Common myeloid progenitor, CD34-positive (primary cell): Measurements from ENCODE around the gene LOXL4.

Experiments
- CTCF ChIA-PET: fragments of 350-600 bp; sonication (Branson Sonifier 250); formaldehyde crosslinking; loops from one replicate; lab custom pipeline; 2021; ENCODE audit warnings: antibody characterized with exemption; lab: Charles Lee
- POLR2A ChIA-PET: fragments of 350-600 bp; sonication (Branson Sonifier 250); formaldehyde crosslinking; loops from one replicate; lab custom pipeline; 2021; ENCODE audit warnings: antibody characterized with exemption; lab: Charles Lee
- DNase-seq, 3 donors: peaks; one replicate each; pipeline versions ENCODE4 v3.0.0 to v3.0.0-alpha.2; 2013
- H3K27ac ChIP-seq, 2 experiments: 1 replicate in 1 of 2; 2 replicates in 1 of 2; pipeline ENCODE4 v1.7.0; 2013; ENCODE audit warnings: inconsistent platforms in 2 of 2, low read length in 2 of 2, mild to moderate bottlenecking in 2 of 2, low read depth in 1 of 2, moderate library complexity in 1 of 2; ENCODE audit not compliant: severe bottlenecking in 2 of 2, insufficient read depth in 1 of 2, poor library complexity in 1 of 2
- H3K27me3 ChIP-seq, 5 experiments: replicated peaks in 2 of 5; 1 replicate in 3 of 5; 2 replicates in 2 of 5; pipeline versions ENCODE4 v1.6.1 to v1.7.0; 2013; ENCODE audit warnings: low read length in 4 of 5, mild to moderate bottlenecking in 2 of 5, moderate library complexity in 2 of 5, inconsistent platforms in 1 of 5; ENCODE audit not compliant: insufficient read depth in 5 of 5, control insufficient read depth in 4 of 5
- H3K36me3 ChIP-seq, 4 experiments: 1 replicate in 2 of 4; 2 replicates in 2 of 4; pipeline versions ENCODE4 v1.6.1 to v1.7.0; 2013; ENCODE audit warnings: low read length in 3 of 4, control low read depth in 1 of 4, mild to moderate bottlenecking in 1 of 4; ENCODE audit not compliant: control insufficient read depth in 4 of 4, insufficient read depth in 4 of 4
- H3K4me1 ChIP-seq, 4 experiments: 1 replicate in 3 of 4; 2 replicates in 1 of 4; pipeline versions ENCODE4 v1.6.1 to v1.7.1; 2013; ENCODE audit warnings: low read length in 3 of 4, mild to moderate bottlenecking in 3 of 4, control low read depth in 1 of 4, inconsistent platforms in 1 of 4, moderate library complexity in 1 of 4; ENCODE audit not compliant: control insufficient read depth in 4 of 4, insufficient read depth in 4 of 4; ENCODE audit errors: control extremely low read depth in 1 of 4
- H3K4me3 ChIP-seq, 7 experiments: 1 replicate in 4 of 7; 2 replicates in 3 of 7; pipeline versions ENCODE4 v1.5.1 to v1.7.0; 2013; ENCODE audit warnings: mild to moderate bottlenecking in 7 of 7, low read length in 6 of 7, moderate library complexity in 6 of 7, inconsistent platforms in 2 of 7, low read depth in 2 of 7, control low read depth in 1 of 7; ENCODE audit not compliant: insufficient read depth in 4 of 7, control insufficient read depth in 1 of 7; ENCODE audit errors: extremely low read depth in 1 of 7
- H3K9me3 ChIP-seq, 5 experiments: 1 replicate in 4 of 5; 2 replicates in 1 of 5; pipeline versions ENCODE4 v1.6.1 to v1.7.1; 2013; ENCODE audit warnings: low read length in 4 of 5, mild to moderate bottlenecking in 2 of 5, inconsistent platforms in 1 of 5, low read depth in 1 of 5, moderate library complexity in 1 of 5; ENCODE audit not compliant: control insufficient read depth in 4 of 5, insufficient read depth in 2 of 5; ENCODE audit errors: control extremely low read depth in 1 of 5
- WGBS: methylation state at CpG from one replicate; pipeline ENCODE4 v1.1.5; 2013; ENCODE audit not compliant: insufficient coverage; 5-methylcytosine and 5-hydroxymethylcytosine counted together

Gene LOXL4

DNA sequence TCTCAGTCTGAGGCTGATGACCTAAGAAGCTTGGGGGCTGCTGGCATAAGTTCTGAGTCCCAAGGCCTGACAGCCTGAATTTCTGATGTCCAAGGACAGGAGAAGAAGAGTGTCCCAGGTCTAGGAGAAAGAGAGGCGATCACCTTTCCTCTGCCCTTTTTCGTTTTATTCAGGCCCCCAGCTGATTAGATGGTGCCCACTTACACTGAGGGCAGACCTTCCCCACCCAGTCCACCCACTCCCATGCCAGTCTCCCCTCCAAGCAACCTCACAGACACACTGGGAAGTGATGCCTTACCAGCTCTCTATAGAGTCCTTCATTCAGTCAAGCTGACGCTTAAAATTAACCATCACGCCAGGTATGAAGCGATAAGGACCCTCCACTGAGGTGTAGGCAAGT is 19.3 kb upstream of the LOXL4 start:
- H3K4me1 ChIP-seq, result no peaks in the 10 kb centered on the region
- H3K36me3 ChIP-seq, result no peaks in the 10 kb centered on the region
- POLR2A ChIA-PET, result no interaction called here
- H3K9me3 ChIP-seq, result peaks cover 0 to under 1% (median 0%) of the 10 kb centered on the region in 5 experiments
- H3K27ac ChIP-seq, result no peak overlapping the region
- peaks cover 0 to 12% (median 0%) of the 10 kb centered on the region in 5 experiments for H3K27me3 ChIP-seq
- H3K4me3 ChIP-seq, result no peak overlapping the region
- CTCF ChIA-PET, result interaction anchor here (1.0 to 1.5 kb wide), 3 partner anchors 8 to 22 kb away, joined by 3 to 4 read pairs (median 3); no protein-coding TSS in a partner anchor
- 100% methylated on average over 4 of the region's 5 CpGs for WGBS
- DNase-seq, result no peak

GRCh38 chr10:98286419-98286818 is 18.4 kb upstream of the LOXL4 start:
- CTCF ChIA-PET, result interaction anchor here (1.0 to 1.5 kb wide), 2 partner anchors 9 to 12 kb away, joined by 3 to 4 read pairs; no protein-coding TSS in a partner anchor
- Histone ChIP-seq H3K9me3 (peaks cover 0 to 8% (median 0%) of the 10 kb centered on the region in 5 experiments), H3K27ac (no peak overlapping the region), H3K4me3 (no peak overlapping the region), H3K36me3 (no peaks in the 10 kb centered on the region), H3K27me3 (peaks cover 0 to 12% (median 0%) of the 10 kb centered on the region in 5 experiments), H3K4me1 (no peaks in the 10 kb centered on the region)
- DNase-seq, result no peak
- WGBS, result 100% methylated on average over 9 of the region's 12 CpGs
- POLR2A ChIA-PET, result no interaction called here

- DNase-seq, result no peak
- H3K4me3 ChIP-seq, result no peak overlapping the region
- ChIA-PET POLR2A (no interaction called here), CTCF (interaction anchor here (1.3 kb wide), 1 partner anchor 42 kb away, joined by 3 read pairs; no protein-coding TSS in a partner anchor)
- H3K36me3 ChIP-seq, result no peaks in the 10 kb centered on the region
- H3K4me1 ChIP-seq, result no peaks in the 10 kb centered on the region
- H3K9me3 ChIP-seq, result peaks cover 0 to 16% (median 2%) of the 10 kb centered on the region in 5 experiments
- 100% methylated on average over 2 of the region's 2 CpGs for WGBS
- peaks cover 0 to 12% (median 0%) of the 10 kb centered on the region in 5 experiments for H3K27me3 ChIP-seq
- H3K27ac ChIP-seq, result no peak overlapping the region
These were observed 17.4 kb upstream of the LOXL4 start for GRCh38 chr10:98285416-98285815.

DNA sequence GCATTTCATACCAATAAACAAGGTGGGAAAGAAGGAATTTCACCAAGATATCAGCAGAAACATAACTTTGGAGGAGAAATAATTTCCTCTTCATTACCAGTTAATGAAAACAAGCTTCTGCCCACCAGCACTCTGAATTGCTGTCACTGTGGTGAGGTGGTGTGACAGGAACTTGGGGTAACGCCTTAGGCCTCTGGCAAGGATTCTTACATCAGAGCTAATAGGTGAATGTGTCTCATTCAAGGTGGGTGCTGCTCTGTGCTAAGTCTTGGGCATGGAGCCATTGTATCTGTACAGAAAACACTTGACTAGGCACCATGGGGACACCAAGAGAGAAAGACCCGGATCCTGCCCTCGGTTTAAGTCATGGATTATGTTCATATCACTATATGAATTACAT is 8.3 kb upstream of the LOXL4 start:
- Histone ChIP-seq H3K27me3 (peaks cover 0 to under 1% (median 0%) of the 10 kb centered on the region in 5 experiments), H3K4me3 (no peak overlapping the region), H3K4me1 (no peaks in the 10 kb centered on the region), H3K36me3 (no peaks in the 10 kb centered on the region), H3K9me3 (peaks cover 0 to 7% (median 0%) of the 10 kb centered on the region in 5 experiments), H3K27ac (no peak overlapping the region)
- 60% methylated on average over 1 of the region's 3 CpGs for WGBS
- ChIA-PET CTCF (no interaction called here), POLR2A (no interaction called here)
- DNase-seq, result no peak

GRCh38 chr10:98274562-98274961 is 6.6 kb upstream of the LOXL4 start:
- Histone ChIP-seq H3K9me3 (no peaks in the 10 kb centered on the region), H3K4me1 (no peaks in the 10 kb centered on the region), H3K27me3 (peaks cover 0 to 7% (median 2%) of the 10 kb centered on the region in 5 experiments), H3K27ac (no peak overlapping the region), H3K4me3 (no peak overlapping the region), H3K36me3 (no peaks in the 10 kb centered on the region)
- WGBS, result 100% methylated on average over 3 of the region's 3 CpGs
- POLR2A ChIA-PET, result no interaction called here
- no peak for DNase-seq
- CTCF ChIA-PET, result interaction anchor here (0.8 kb wide), 1 partner anchor 9 kb away, joined by 5 read pairs; no protein-coding TSS in a partner anchor

DNA sequence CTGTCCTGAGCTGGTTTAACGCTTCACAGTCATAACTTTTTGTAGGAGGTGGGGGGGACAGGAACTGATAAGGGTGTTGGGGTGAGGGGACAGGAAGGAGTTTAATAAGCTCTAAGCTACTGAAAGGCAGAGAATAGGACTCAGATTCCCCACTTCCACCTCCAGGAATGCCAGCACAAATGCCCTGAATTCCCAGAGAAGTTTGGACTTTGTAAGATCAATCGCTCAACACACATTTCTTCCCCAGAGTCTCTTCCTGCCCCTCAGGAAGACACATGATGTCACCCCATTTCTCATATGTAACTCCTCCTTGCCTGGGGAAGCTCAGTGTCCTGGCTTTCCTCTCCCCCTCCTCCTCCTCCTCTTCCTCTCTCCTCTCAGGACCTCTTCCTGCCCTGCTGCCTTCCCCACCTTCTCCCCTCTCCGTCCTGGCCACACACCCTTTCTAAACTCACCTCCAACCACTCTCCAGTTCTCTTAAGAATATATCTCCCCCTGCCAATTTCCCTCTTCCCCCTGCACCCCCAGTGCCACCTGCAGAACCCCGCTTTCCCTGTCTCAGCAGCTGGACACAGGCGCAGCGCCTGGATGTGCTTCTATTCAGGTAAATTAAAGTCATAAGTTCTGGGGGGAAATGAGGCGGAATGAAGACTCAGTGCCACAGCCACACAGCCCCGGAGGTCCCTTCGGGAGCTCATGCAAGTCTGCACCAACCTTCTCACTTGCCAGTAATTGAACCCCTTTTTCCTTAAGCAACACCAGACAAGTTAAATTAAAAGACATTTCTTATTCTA is 5.3 kb upstream of the LOXL4 start:
- Histone ChIP-seq H3K4me3 (no peak overlapping the region), H3K27me3 (peaks cover 0 to 14% (median 2%) of the 10 kb centered on the region in 5 experiments), H3K36me3 (no peaks in the 10 kb centered on the region), H3K9me3 (no peaks in the 10 kb centered on the region), H3K4me1 (peaks cover 0 to 9% (median 6%) of the 10 kb centered on the region in 4 experiments), H3K27ac (no peak overlapping the region)
- 88% methylated on average over 8 of the region's 9 CpGs for WGBS
- no peak for DNase-seq
- CTCF ChIA-PET, result no interaction called here
- POLR2A ChIA-PET, result interaction anchor here (0.7 kb wide), 1 partner anchor 30 kb away, joined by 3 read pairs; no protein-coding TSS in a partner anchor

DNA sequence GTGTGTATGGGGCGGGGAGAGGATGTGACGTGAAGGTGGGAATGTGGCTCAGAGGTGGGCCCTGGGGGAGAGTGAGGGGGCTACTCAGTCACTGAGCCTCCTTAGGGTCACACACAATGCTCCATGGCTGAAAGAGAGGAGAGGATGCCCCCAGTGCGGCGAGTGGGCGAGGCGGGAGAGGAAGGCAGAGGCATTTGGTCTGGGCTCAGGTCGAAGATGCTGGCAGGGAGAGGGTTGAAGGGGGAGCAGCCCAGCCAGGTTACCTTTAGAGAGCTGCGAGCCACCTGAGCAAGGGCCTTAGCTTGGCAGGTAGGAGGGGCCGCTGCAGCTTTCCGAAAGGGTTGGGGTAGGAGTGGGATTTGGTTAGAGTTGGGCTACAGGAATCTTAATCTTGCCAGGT is 4.7 kb upstream of the LOXL4 start:
- Histone ChIP-seq H3K27me3 (peaks cover 0 to 14% (median 2%) of the 10 kb centered on the region in 5 experiments), H3K4me1 (peaks cover 0 to 12% (median 7%) of the 10 kb centered on the region in 4 experiments), H3K27ac (no peak overlapping the region), H3K9me3 (no peaks in the 10 kb centered on the region), H3K4me3 (no peak overlapping the region), H3K36me3 (no peaks in the 10 kb centered on the region)
- DNase-seq, result no peak
- POLR2A ChIA-PET, result interaction anchor here (0.7 kb wide), 1 partner anchor 30 kb away, joined by 3 read pairs; no protein-coding TSS in a partner anchor
- WGBS, result 93% methylated on average over 9 of the region's 10 CpGs
- CTCF ChIA-PET, result no interaction called here
